ENCODE measurements around the gene LDLRAD3.

Gene LDLRAD3

DNA sequence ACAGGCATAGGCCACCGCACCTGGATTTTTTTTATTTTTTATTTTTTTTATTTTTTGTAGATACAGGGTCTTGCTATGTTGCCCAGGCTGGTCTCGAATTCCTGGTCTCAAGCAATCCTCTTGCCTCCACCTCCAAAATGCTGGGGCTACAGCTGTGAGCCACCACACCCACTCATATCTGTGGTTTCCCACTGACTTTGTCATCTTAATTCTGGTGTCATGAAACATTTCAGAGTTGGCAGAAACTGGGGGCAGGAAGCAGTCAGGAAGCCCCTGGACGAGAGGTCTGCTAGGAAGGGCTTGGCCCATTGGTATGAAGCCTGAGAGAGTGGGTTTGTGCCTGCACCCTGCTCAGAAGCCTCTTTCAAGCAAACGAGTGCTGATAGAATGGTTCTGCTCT, 296.3 kb downstream of the LDLRAD3 start:
- no peak for DNase-seq (ENCODE audit: low read depth)

DNA sequence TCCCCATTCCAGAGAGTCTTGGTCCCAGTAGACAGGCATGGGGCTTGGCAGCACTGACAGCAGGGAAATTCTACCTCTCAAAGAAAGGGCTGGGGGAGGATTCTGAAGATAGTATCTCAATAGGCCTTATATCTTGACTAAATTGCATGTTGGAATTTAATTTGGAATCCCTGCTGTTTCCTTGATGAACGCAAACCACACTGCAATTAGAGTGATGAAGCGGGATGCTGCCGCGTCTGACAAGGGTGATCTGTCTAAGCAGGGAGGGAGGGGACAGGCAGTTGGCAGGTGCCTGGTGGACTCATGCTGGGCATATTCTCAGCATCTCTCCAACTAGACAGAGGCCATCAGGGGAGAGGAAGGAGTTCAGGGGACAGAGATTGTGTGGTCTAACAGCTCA, 296.9 kb downstream of the LDLRAD3 start:
- DNase-seq (ENCODE audit: low read depth), result no peak

DNA sequence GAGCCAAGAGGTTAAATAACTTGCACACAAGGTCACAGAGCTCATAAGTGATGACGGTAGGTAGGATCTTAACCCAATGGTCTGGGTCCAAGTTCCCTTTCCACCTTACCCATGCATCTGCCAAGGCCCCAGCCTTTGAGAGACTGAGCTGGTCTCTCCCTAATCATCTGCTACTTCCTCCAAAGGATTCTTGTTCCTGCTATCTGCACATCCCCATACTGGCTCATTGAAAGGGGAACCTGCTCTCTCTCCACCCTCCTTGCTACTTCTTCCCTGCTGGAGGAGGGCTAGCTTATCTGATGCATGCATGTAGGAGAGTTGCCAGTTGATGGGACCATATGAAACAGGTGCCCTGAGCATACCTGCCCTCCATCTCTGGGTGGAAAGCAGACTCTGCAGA, 297.6 kb downstream of the LDLRAD3 start:
- no peak for DNase-seq (ENCODE audit: low read depth)

DNA sequence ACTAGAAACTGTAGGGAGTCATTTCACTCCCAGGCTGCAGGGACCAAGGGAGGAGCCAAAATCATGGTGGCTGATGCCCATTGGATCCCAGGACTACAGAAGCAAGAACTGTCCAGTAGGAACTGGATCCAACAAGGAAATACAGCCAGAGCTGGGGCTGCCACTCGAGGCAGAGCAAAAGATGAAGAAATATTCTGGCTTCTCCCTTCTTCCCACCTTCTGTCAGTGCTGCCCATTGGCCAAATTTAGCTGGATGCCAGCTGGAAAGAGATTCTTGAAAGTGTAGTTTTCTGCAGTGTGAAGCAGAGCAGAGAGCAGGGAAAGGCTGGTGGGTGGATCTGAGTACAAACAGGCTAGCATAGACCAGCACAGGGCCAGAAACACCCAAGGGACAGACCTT, 299.8 kb downstream of the LDLRAD3 start:
- no peak for DNase-seq (ENCODE audit: low read depth)

DNA sequence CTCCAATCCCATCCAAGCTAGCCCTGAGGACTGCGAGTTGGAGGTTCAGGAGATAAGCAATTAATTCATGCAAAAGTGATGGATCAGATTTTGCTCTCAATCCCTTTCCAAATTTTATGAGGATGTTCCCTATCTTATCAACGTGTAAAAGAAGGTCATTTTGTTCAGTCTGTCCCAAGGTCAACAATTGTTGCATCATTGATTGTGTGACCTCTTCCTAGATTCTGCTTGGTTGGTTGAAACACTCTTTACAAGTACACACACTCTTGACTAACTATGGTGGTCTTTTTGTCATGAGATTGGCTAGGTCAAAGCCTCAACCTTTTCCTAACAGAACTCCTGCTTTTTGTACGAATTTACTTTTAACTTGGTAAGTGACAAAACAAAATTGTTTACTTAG, 303.6 kb downstream of the LDLRAD3 start:
- DNase-seq (ENCODE audit: low read depth), result no peak

DNA sequence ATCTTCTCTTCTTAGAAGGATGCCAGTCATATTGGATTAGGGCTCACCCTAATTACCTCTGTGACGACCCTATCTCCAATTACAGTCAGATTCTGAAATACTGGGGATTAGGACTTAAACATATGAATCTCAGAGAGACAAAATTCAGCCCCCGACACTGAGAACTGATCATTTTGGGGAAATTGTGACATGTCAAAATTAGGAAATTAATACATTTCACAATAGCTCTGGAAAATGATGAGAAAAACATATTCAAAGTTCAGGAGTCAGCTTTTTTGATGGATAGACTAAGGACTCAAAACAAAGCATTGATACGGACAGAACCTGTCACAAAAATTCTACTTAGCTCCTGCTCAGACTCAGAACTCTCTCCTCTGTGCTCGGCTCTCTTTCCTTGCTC, 304.6 kb downstream of the LDLRAD3 start:
- no peak for DNase-seq (ENCODE audit: low read depth)

DNA sequence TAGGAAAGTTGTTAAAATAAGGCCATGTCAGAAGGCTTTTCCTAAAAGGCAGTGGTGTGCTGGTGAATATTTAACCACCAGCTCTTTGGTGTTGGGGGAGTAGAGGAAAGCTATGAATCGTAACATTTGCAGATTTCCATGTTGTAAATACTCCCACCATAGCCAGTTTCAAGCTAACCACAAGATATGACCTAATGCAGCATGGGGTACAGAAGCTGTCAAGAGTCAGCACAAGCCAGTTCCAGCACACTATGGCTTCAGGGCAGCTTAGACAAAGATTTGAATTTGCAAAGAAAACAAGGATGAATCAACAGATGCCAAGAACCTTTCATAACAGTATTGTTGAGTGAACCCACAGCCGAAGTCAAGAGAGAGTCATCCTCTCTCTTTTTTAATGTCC, 305.4 kb downstream of the LDLRAD3 start:
- DNase-seq (ENCODE audit: low read depth), result peak; percentile 99

DNA sequence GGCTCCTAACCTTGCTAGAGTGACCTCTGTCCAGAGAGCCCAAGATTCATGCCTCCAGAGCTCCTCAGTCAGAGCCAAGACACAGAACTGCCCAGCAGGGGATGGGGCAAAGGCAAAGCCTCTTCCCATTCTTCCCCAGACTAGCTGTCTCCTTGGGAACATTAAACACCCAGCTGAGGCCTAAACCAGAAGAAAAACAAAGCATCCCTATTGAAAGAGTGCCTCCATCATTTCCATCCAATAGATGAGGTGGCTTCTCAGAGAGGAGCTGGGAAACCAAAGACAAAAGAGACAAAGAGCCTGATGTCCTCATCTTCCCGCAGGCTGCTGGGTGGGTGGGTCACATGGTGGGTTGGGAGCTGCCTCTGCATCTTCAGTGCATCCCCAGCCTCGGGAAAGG, 308.0 kb downstream of the LDLRAD3 start:
- DNase-seq (ENCODE audit: low read depth), result no peak

DNA sequence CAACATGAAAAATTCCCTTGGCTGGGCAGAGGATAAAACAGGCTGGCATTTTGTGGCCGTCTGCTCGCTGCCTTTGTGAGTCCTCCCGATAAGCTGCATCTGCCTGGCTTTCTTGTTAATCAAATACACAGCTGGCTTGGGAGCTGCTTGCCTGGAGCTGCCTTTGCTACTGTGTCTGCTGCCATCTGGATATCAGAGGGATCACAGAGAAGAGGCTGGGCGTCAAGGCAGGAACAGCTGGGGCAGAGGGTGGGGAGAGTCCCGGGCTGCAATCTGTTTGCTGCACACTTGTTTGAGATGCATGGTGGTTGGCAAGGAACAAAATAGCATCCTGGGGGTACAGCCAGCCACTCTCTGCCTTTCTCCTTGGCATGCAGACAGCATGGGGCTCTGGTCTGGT, 309.4 kb downstream of the LDLRAD3 start:
- peak; percentile 18 for DNase-seq (ENCODE audit: low read depth)

DNA sequence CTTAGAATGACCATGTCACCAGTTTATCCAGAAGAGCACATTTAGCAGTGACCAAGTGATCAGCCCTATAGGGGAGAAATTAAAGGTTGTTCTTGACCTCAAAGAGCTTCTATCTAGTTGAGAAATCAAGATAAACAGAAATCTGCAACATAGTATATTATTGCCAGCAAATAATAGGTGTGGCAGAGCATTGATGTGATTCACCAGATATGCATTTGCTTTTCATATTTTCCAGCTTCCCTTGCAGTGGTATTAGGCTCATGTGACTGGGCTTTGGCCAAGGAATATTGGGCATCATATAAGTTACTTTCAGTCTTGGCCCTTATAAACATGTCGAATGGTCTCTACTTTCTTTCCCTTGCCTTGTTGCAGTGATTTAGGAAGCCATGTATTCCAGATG, 310.9 kb downstream of the LDLRAD3 start:
- peak; percentile 45 for DNase-seq (ENCODE audit: low read depth)

DNA sequence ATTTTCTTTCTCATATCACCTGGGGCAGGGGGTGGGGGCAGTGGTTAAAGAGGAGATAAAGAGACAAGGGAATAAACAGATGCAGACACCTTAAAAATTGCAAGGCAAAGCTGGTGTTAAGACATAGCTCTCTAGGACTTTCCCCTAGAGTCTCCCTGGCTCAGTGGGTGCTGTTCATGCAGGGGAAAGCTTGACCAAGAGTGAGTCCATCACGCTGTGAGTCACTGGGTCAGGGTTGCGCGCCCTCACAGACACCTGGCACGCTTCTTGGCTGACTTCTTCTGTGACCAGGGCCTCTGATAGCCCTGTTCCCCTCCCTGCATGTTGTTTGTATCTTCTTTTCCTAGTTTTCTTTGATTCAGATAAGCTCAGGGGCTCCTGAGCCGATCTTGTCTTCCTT, 313.5 kb downstream of the LDLRAD3 start:
- DNase-seq (ENCODE audit: low read depth), result peak; percentile 76

DNA sequence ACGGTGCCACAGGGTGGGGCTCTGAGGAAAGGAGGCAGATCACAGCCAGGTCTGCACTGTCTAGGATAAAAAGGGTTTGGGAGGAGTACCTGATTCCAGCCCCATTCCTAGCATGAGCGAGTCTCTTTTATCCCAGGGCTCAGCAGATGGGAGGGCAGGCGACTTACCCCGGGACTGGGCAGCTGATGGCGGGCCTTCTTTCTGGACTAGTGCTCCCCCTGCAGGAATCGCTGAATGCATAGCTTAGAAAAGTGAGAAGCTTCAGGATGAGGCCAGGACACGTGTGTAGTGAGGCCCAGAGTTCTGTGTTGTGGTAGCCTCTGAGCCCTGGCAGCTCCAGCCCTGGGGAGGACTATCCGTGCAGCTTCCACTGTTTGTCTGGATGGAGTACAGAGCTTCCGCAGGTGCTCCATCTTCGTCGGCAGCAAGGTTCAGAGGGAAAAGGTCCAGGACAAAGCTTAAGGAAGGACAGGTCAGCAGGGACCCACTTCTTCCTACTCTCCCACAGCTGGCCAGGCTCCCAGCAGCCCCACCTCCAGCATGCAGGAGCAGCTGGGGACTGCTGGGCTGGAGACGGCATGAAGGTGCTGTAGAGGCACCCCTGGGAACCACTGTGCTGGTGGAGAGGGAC, 315.0 kb downstream of the LDLRAD3 start:
- DNase-seq (ENCODE audit: low read depth), result peak; percentile 79

DNA sequence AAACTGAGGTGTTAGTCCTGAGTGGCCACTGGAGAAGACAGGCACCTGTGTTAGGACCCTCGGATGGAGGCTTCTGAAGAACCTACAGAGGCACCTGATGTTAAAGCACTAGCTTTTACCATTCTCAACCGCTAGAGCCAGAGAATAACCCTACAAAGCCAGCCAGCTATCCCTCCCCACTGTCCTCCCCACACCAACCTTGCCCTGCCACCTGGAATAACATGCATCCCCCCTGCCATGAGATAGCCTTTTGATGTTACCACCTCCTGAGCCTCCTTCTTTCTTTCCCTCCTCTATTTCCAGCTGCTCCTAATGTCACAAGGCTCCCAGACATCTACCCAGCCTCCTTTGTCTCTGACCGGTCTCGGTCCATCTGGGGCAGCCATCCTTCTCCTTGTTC, 317.2 kb downstream of the LDLRAD3 start:
- no peak for DNase-seq (ENCODE audit: low read depth)

DNA sequence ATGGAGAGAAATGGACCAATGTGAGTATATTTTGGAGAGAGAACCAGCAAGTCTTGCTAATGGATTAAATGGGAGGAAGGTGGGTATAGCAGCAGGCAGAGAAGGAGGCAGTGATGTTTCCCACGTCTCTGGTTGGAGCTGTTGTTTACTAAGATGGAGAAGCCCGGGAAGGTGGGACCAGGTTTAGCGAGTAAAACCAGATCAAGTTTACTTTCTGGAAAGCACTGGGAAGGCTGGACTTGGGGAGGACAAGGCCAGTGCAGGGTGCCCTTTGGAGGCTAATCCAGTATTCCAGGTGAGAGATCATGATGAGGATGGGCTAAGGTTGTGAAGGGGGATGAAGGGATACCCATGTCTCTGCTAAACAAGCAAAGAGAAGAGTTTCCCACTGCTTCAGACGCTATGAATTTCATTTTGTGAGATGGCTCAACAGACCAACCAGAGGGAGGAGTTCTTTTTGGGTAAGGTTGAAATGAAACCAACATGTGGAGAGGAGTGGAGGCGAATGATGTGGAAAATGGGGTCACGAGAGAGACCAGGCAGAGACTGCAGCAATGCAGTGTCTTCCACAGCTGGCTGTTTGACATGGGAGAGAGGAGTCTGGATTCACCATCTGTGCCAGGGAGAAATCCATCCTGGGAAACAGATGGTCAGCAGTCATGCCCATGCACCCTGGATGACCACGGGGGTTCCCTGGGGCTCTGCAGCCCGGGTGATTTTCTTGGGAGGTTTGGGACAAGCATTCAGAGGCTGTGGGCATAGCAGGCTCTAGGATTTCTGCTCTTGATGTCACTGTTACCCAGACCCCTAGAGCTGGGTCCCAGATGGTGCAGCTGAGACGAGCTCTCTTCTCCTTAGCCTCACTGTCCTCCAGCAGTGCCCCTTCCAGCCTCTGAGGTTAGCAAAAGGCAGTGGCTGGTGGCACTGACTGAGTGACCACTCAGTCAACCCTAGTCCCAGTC, 320.4 kb downstream of the LDLRAD3 start:
- no peak for DNase-seq (ENCODE audit: low read depth)

DNA sequence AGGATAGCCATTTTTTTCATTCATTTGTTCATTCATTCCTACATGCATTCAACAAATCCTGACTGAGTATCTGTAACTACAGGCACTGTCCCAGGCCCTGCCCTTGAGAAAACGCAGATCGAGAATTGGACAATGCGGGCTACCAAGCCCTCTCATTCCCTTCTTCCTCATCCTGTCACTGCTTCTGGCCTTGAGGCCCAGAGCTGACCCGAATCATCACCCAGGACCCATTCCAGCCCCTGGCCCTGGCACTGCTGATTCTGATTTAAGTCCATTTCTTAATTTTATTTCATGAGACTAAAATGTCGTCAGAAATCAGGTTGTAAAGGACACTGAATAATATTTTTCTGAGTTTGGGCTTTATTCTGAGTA, 321.1 kb downstream of the LDLRAD3 start:
- DNase-seq (ENCODE audit: low read depth), result no peak

DNA sequence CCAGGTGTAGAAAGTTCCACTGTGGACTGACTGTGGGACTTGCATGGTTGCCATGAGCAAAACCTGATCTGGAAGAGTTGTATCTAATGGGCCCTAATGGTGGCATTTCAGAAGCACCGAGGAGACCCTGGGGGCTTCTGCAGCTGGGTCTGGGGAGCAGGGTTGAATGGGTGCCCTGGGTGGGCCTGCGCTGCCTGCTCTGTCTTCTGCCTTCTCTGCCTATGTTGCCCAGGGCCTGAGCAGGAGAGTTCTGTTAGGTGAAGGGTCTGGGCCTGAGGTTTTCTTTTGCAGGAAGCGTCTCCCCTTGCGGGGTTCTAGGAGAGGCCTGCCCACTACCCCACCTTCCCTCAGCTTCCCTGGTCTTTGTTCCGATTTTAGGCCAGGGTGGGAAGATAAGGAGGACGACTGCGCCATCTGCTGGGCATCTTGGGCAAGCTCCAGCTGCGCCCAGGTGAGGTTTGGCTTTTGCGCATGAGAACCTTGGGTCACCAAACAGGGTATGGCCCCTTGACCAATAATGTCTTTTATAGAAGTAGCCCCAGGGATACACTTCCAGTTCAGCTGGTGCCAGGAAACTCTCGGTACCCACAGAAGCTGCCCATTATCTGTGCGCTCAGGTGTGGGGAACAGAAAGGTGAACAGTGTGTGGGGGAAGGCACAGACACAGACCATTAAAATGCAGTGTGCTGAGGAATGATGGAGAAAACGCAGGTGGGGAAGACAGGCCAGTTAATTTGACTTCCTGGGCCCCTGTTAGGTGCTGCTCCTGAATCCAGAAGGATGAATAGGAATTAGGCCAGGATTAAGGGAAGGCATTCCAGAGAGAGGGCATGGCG, 322.1 kb downstream of the LDLRAD3 start:
- DNase-seq (ENCODE audit: low read depth), result peak; percentile 30

DNA sequence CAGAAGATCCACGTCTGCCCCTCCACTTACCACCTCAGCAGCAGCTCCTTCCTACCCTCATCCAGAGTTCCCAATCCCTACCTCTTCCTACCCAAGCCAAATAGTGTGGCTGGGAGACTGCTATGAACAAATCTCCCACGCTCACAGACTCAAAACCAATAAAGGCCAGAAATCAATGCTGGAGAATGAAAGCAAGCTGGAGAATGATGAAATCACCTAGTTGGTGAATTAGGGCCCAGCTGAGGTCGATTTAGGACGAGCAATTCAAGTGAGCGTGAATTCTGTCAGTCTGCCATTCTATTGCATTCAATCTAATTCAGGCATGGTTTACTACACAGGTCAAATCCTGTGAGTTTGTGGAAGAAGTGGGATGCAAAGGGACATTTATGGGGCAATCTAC, 322.9 kb downstream of the LDLRAD3 start:
- no peak for DNase-seq (ENCODE audit: low read depth)

DNA sequence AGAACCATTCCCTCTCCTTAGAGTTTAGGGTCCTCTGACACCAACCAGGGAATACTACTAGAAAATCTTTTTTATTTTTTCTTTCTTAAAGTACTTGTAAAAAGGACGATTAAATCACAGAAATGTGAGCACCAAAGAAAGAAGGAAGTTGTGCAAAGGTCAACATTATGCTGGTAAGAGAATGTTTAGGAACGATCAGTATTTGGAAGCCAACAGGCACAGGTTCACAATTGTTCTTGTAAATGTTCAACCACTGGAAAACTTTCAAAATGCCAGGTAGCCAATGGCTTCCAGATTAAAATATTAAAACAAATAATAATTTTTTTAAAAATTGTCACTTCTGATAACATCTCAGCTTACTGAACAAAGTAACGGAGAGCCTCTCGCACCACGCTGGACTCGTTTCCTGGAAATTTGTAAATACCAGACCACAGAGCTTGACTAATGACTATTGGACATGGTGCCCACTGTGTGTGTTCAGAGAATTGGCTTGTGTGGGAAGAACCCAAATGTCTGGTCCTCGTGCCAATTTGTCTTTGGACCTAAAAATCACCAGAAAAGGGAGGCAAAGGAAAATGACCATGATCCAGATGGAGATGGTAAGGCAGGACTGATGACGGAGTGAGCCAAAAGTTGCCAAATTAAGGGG, 324.6 kb downstream of the LDLRAD3 start:
- no peak for DNase-seq (ENCODE audit: low read depth)

DNA sequence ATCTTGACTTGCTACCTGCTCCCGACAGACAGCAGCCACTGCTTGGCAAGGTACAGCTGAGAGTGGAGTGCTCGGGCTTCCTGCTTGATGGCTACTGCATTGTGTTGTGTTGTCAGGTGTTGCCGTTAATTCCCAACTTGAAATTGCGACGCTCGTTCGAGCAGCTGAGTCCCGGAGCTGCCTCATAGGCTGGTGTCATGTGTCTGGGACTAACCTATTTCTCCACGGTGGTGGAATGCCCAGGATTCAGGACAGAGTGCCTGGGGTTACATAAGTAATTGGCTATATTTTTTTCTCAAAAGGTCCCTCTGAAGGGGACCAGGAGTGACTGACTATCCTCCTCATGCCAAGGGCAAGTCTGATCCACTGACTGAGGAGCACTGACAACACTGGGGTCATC, 326.8 kb downstream of the LDLRAD3 start:
- no peak for DNase-seq (ENCODE audit: low read depth)

DNA sequence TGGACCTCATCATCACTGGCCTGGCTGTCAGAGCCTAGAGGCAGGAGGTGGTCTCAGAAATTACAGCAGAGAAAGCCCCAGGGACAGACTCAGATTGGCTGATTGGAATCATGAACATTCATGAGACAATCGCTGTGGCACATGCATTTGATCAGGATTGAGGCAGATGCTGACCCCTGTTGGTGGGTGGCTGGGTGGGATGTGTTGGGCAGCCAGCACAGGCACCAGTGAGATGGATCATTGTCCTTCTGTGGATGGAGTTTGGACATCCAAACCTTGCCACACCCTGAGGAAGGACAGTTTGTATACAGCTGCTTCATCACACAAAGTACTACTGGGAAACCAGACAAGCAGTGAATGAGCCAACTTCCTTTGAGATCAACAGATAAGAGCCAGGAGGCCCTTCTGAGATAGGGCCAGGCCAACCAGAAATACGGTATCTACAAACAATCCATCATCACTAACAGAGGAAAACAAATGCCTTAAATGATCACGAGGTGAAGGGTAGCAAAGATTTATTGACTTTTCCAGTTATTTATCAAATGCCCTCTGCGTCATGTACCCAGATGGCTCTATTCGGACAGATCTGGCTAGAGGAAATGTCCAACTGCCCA, 328.0 kb downstream of the LDLRAD3 start:
- peak; percentile 87 for DNase-seq (ENCODE audit: low read depth)

DNA sequence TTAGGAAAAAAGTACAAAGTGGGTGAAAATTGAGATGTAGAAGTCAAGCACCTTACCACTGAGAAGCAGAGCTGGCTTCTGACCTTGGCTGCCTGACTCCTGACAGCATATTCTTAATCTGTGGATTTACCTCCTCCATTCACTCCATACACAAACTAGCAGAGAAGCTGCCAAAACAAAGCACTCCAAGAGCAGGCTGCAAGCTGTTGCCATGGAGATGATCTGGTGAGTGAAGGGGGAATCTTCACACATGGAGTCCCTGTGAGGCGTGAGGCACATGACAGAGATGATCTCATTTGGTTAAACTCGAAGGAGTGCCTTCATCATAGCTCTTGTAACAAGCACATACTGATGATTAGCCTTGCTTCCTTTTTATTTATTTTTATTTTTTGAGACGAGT, 329.2 kb downstream of the LDLRAD3 start:
- peak; percentile 55 for DNase-seq (ENCODE audit: low read depth)

DNA sequence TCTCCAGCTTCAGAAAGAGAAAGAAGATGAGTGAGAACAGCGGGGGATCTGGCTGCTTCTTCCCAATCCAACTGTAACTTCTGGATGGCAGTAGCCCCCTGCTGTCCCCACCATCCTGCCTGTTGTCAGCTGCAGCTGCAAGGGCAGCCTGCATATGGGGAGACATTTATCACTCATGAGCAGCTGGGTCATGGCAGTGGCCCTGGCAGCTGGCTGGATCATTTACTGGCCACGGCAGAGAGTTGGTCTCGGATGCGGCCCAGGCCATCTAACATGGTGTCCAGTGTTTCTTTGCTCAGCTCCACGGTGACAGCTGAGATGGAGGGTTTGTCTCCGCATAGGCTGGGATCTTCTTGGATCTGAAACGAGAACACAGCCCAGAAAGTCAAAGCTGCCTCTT, 330.6 kb downstream of the LDLRAD3 start:
- DNase-seq (ENCODE audit: low read depth), result no peak
